GM12878 (cell line): Measurements from ENCODE around the gene CEP120. TPM values are rescaled to one million over a fixed set of nuclear protein-coding genes. Genes with fewer than 3 reads are reported as not detected.

ENCODE experiments used
- ATAC-seq: fragments of 200-7000 bp; cut with Tn5 transposase; 3 replicates; pipeline ENCODE4 v1.9.1; 2020; ENCODE audit warnings: mild to moderate bottlenecking, moderate library complexity
- BruUV-seq: library from RNA; stranded (reverse); fragments of 400-500 nt; replicated peaks from 2 replicates; lab custom pipeline; 2021; lab: Mats Ljungman, UMichigan
- CTCF ChIA-PET: fragments of 300-600 bp; sonication (Branson Sonifier 250); formaldehyde crosslinking; extraction: SDS; loops from one replicate; lab custom pipeline; 2021; ENCODE audit warnings: inconsistent platforms; lab: Yijun Ruan, JAX
- POLR2A ChIA-PET: fragments of 350-600 bp; formaldehyde crosslinking; extraction: SDS; loops from one replicate; lab custom pipeline; 2021; ENCODE audit warnings: inconsistent platforms; lab: Charles Lee
- RAD21 ChIA-PET: fragments of 300-600 bp; sonication (Branson Sonifier 250); formaldehyde crosslinking; loops from one replicate; lab custom pipeline; 2023; ENCODE audit warnings: antibody characterized with exemption; ENCODE audit not compliant: unreplicated experiment; lab: Charles Lee
- SMC1A ChIA-PET: fragments of 300-600 bp; sonication (Branson Sonifier 250); formaldehyde crosslinking; loops from one replicate; lab custom pipeline; 2023; ENCODE audit not compliant: unreplicated experiment, uncharacterized antibody; lab: Charles Lee
- DNase-seq: peaks from one replicate; pipeline ENCODE4 v3.0.0-alpha.2; 2011; ENCODE audit warnings: low read depth, low spot score
- FAIRE-seq: peaks from 3 replicates; lab custom pipeline; 2011; peaks lifted over from hg19 to GRCh38; lab: Jason Lieb, UNC
- H2AFZ ChIP-seq: 2 replicates; pipeline ENCODE4 v1.6.0; 2011; ENCODE audit warnings: low read depth, low read length, control low read depth; ENCODE audit not compliant: control insufficient read depth
- H3K27ac ChIP-seq: 2 replicates; pipeline ENCODE4 v1.5.1; 2011; ENCODE audit warnings: control low read depth; ENCODE audit not compliant: control insufficient read depth, insufficient read depth
- H3K27me3 ChIP-seq, 2 experiments: replicated peaks in 1 of 2; 2 replicates each; pipeline versions ENCODE4 v1.6.0 to v1.6.1; 2011; ENCODE audit warnings: low read length in 1 of 2; ENCODE audit not compliant: control insufficient read depth in 2 of 2, insufficient read depth in 2 of 2
- H3K36me3 ChIP-seq, 2 experiments: 2 replicates each; pipeline ENCODE4 v1.5.1; 2011; ENCODE audit warnings: low read length in 1 of 2; ENCODE audit not compliant: control insufficient read depth in 2 of 2, insufficient read depth in 2 of 2
- H3K4me1 ChIP-seq: 2 replicates; pipeline ENCODE4 v1.6.1; 2011; ENCODE audit warnings: mild to moderate bottlenecking, low read length, moderate library complexity, mixed read lengths; ENCODE audit not compliant: control insufficient read depth, insufficient read depth
- H3K4me2 ChIP-seq: 2 replicates; pipeline ENCODE4 v1.6.0; 2011; ENCODE audit warnings: control low read depth; ENCODE audit not compliant: control insufficient read depth, insufficient read depth
- H3K4me3 ChIP-seq: fragments of 200-600 bp; sonication (generic); 2 replicates; pipeline ENCODE4 v1.5.1; 2016
- H3K79me2 ChIP-seq: 2 replicates; pipeline ENCODE4 v1.6.0; 2011; ENCODE audit warnings: low read length; ENCODE audit not compliant: control insufficient read depth, insufficient read depth
- H3K9ac ChIP-seq: 2 replicates; pipeline ENCODE4 v1.8.0; 2011; ENCODE audit warnings: low read length, control low read depth, mixed read lengths; ENCODE audit not compliant: control insufficient read depth, insufficient read depth
- H3K9me3 ChIP-seq: replicated peaks from 3 replicates; pipeline ENCODE4 v1.5.1; 2011; ENCODE audit warnings: mild to moderate bottlenecking, low read length; ENCODE audit not compliant: control insufficient read depth, insufficient read depth
- H4K20me1 ChIP-seq: 2 replicates; pipeline ENCODE4 v1.6.0; 2011; ENCODE audit not compliant: control insufficient read depth, insufficient read depth
- HDAC6 ChIP-seq: fragments of 200-600 bp; sonication (generic); IDR thresholded peaks from one replicate; pipeline ENCODE4 v1.8.0; 2017; ENCODE audit warnings: antibody characterized with exemption; ENCODE audit not compliant: unreplicated experiment
- MEF2A ChIP-seq: IDR thresholded peaks from 2 replicates; pipeline ENCODE4 v1.6.1; 2011; ENCODE audit warnings: low read depth, mild to moderate bottlenecking, low read length, moderate library complexity; ENCODE audit not compliant: insufficient read depth
- PAX8 ChIP-seq: fragments of 450-650 bp; IDR thresholded peaks from 2 replicates; pipeline ENCODE4 v1.6.1; 2017; ENCODE audit warnings: mild to moderate bottlenecking, moderate library complexity
- TCF7 ChIP-seq: IDR thresholded peaks from 2 replicates; pipeline ENCODE4 v1.6.1; 2014; ENCODE audit warnings: antibody characterized with exemption, borderline replicate concordance
- YY1 ChIP-seq: IDR thresholded peaks from 2 replicates; pipeline ENCODE4 v1.6.1; 2011; ENCODE audit warnings: low read depth, mild to moderate bottlenecking, low read length
- ZNF384 ChIP-seq: IDR thresholded peaks from 2 replicates; pipeline ENCODE4 v1.6.1; 2012; ENCODE audit warnings: low read depth, mild to moderate bottlenecking, low read length, improper control_type of control experiment, borderline replicate concordance
- WGBS: methylation state at CpG from one replicate; pipeline ENCODE4 v1.1.6; 2016; ENCODE audit warnings: low lambda C conversion rate; ENCODE audit not compliant: insufficient replicate concordance, insufficient coverage; ENCODE audit errors: missing lambda C conversion rate; 5-methylcytosine and 5-hydroxymethylcytosine counted together
- in situ Hi-C: fragments of 300-500 bp; cut with MboI; formaldehyde crosslinking; loops from 9 replicates; pipeline ENCODE4 v1.14.3; 2018; ENCODE audit warnings: mixed read lengths
- intact Hi-C: fragments of 100-400 bp; cut with micrococcal nuclease; formaldehyde crosslinking; loops from one replicate; pipeline ENCODE4 v1.14.2; 2022; ENCODE audit not compliant: unreplicated experiment
- polyA plus RNA-seq, 11 experiments: library from polyadenylated mRNA; depleted of rRNA in 4 of 11; unstranded in 6 of 11; stranded (reverse) in 5 of 11; fragments of >200 nt; fragmentation: Nextera tagmentation in 4 of 11; fragmentation: Illumina TruSeq in 1 of 11; extraction: Ambion mirVana in 4 of 11; extraction: Trizol in 1 of 11; gene quantifications; 1 replicate in 1 of 11; 2 replicates in 10 of 11; pipeline versions ENCODE4 v1.2.1 to v1.2.3, GENCODE V29; 2011 to 2016; ENCODE audit warnings: inconsistent platforms in 2 of 11, missing spikeins in 2 of 11, low read depth in 1 of 11
- total RNA-seq, 4 experiments: library from RNA; depleted of rRNA in 3 of 4; stranded (reverse); fragments of >200 nt in 3 of 4; fragmentation: Illumina TruSeq in 1 of 4; extraction: Trizol in 1 of 4; gene quantifications; 2 replicates each; pipeline versions ENCODE4 v1.2.1 to v1.2.3, GENCODE V29; 2013 to 2021
- TF ChIP-seq, protein P1 (sequence below): IDR thresholded peaks from 2 replicates; pipeline ENCODE4 v1.6.1; 2011; ENCODE audit warnings: borderline replicate concordance, low read depth, mild to moderate bottlenecking, moderate library complexity, mixed read lengths, low read length; ENCODE audit not compliant: insufficient read depth; ENCODE audit errors: extremely low read length
- TF ChIP-seq, protein P2 (sequence below): fragments of 150-350 bp; IDR thresholded peaks from 2 replicates; pipeline ENCODE4 v1.6.1; 2014; ENCODE audit warnings: mild to moderate bottlenecking, low read depth, low read length
- TF ChIP-seq, protein P3 (sequence below): IDR thresholded peaks from 2 replicates; pipeline ENCODE4 v1.6.1; 2012; ENCODE audit warnings: low read depth, low read length, improper control_type of control experiment

The CEP120 gene
- total and polyA plus RNA-seq, 10 of the 15 experiments (the other 5 are each of a cell fraction or from before 2014, with no cell fraction given), result 4.1 to 23.0 (median 13.1) TPM

DNA sequence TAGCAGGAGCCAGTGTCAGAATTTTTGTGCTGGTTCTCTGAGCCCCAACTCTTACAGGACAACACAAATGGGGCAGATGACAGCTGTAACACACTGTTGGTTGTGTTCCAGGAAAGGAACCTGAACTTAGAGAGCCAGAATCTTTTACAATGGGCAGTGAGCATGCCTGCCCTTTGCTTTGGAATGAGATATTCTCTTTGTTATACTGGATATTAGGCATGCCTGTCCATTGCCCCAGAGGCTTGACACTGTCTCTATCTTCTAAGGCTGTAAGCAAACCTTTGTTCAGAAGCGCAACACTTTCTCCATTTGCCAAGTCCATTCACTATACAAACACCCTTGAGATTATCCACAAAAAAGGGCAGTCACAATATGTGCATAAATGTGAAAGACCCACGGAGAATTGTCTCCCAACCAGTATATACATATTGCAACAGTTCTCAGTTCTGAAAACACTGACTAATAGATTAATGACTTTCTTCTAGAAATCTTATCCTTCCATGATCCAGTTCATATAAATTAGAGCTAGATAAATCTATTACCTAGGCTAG is 26.3 kb upstream of the CEP120 start:
- ChIA-PET RAD21 (interaction anchor here (1.0 to 1.7 kb wide), 9 partner anchors 11 to 161 kb away, joined by 3 to 15 read pairs (median 3); partner anchors contain the start of gene CEP120), CTCF (interaction anchor here (1.5 to 2.2 kb wide), 2 partner anchors 13 to 26 kb away, joined by 5 to 16 read pairs; partner anchors contain the start of gene CEP120), POLR2A (no interaction called here), SMC1A (interaction anchor here (0.7 to 2.0 kb wide), 11 partner anchors 8 to 161 kb away, joined by 3 to 17 read pairs (median 4); partner anchors contain the start of genes CEP120 and CSNK1G3)
- DNase-seq, result no peak
- H3K79me2 ChIP-seq, result no peaks in the 10 kb centered on the region
- no peak overlapping the region; the same call in 1 of the 2 replicates for H3K27ac ChIP-seq
- no peaks in the 10 kb centered on the region for H3K27me3 ChIP-seq
- no peak overlapping the region for H3K9ac ChIP-seq
- H3K9me3 ChIP-seq, result no peaks in the 10 kb centered on the region
- no peak overlapping the region for H2AFZ ChIP-seq
- FAIRE-seq, result no peak
- no peak overlapping the region for H3K4me3 ChIP-seq
- H3K4me1 ChIP-seq, result peaks cover 32% of the 10 kb centered on the region
- no peaks in the 10 kb centered on the region for H3K36me3 ChIP-seq
- H3K4me2 ChIP-seq, result peak overlapping the region; percentile 30
- BruUV-seq, result no TSS peak
- in situ Hi-C loops (loop anchor here (10.0 kb wide), 1 partner anchor 65 kb away; the partner anchor contains the start of gene CSNK1G3), intact Hi-C loops (loop anchor here (2.0 to 5.0 kb wide), 2 partner anchors 63 to 98 kb away; partner anchors contain the start of gene CSNK1G3)
- ATAC-seq, result no peak
- TF ChIP-seq HDAC6 (no peak), ZNF384 (no peak), TCF7 (no peak), MEF2A (no peak), YY1 (no peak), PAX8 (no peak)
- TF ChIP-seq, protein P1, sequence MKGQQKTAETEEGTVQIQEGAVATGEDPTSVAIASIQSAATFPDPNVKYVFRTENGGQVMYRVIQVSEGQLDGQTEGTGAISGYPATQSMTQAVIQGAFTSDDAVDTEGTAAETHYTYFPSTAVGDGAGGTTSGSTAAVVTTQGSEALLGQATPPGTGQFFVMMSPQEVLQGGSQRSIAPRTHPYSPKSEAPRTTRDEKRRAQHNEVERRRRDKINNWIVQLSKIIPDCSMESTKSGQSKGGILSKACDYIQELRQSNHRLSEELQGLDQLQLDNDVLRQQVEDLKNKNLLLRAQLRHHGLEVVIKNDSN, result no peak
- TF ChIP-seq, protein P2, sequence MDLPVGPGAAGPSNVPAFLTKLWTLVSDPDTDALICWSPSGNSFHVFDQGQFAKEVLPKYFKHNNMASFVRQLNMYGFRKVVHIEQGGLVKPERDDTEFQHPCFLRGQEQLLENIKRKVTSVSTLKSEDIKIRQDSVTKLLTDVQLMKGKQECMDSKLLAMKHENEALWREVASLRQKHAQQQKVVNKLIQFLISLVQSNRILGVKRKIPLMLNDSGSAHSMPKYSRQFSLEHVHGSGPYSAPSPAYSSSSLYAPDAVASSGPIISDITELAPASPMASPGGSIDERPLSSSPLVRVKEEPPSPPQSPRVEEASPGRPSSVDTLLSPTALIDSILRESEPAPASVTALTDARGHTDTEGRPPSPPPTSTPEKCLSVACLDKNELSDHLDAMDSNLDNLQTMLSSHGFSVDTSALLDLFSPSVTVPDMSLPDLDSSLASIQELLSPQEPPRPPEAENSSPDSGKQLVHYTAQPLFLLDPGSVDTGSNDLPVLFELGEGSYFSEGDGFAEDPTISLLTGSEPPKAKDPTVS, result no peak
- TF ChIP-seq, protein P3, sequence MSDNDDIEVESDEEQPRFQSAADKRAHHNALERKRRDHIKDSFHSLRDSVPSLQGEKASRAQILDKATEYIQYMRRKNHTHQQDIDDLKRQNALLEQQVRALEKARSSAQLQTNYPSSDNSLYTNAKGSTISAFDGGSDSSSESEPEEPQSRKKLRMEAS, result no peak
- no peaks in the 10 kb centered on the region for H4K20me1 ChIP-seq
- WGBS, result 72% methylated on average over 2 of the region's 2 CpGs
